Renal pelvis (tissue), 4 donors: ENCODE data around the gene EDEM1. TPM values are rescaled to one million over a fixed set of nuclear protein-coding genes. Genes with fewer than 3 reads are reported as not detected.

Experiments used
- DNase-seq: peaks from one replicate; pipeline ENCODE4 v3.0.0-alpha.2; 2013
- polyA plus RNA-seq, 3 donors: library from polyadenylated mRNA; unstranded; fragments of 120-200 nt; gene quantifications; one replicate each; pipeline ENCODE4 v1.2.1, GENCODE V29; 2013; ENCODE audit not compliant: insufficient read length in 3 of 3

The EDEM1 gene
- polyA plus RNA-seq, 3 donors = 15.5 to 22.7 (median 22.5) TPM

DNA sequence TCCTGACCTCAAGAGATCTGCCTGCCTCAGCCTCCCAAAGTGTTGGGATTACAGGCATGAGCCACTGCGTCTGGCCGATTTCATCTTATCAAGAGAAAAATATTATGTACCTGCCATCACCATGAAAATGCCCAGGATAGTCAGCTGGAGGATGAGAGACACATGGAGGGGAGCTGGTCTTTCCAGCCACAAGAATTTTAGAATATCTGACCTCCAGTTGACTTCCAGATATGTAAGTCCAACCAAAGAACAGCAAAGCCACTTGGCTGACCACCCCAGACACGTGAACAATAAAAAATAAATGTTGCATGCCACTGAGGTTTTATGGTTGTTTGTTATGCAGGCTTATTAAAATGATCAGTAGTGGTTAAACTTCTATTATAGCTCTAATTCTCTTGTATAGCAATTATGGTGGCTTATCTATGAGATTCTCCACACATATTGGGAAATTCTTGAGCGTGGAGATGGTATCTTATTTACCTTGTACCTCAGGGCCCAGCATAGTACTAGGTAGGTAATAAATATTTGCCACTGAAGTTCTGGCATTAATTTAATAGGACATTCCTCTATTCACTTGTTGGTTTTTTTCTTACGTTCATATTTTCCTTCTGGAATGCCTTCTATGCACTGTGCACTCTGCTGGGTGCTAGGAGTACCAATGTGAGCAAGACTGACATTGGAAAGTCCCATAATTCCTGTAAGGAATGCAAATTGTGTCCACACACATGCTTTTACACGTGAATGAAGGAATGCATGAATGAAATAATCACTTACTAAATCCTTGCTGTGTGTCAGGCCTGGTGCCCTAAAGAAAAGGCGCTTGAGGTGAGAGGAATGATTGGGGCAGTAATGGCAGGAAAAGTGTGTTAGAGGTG is 77.6 kb downstream of the EDEM1 start:
- no peak for DNase-seq

DNA sequence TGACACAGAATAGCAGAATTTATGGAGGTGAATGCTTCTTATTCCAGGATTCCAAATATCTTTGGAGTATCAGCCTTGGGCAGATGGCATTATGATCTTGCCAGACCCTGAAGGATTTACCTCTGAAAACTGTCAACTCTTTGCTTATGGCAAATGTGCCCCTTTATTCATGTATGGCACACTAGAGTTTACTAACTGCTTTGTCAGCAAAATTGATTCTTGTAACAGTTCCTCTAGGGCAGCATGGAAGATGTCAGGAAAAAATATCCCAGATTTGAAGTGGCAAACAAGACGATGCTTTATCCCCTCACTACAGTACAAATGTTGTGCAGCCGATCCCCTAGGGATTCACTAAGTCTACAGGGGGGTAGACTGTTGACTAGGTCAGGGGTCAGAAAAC is 79.7 kb downstream of the EDEM1 start:
- no peak for DNase-seq

DNA sequence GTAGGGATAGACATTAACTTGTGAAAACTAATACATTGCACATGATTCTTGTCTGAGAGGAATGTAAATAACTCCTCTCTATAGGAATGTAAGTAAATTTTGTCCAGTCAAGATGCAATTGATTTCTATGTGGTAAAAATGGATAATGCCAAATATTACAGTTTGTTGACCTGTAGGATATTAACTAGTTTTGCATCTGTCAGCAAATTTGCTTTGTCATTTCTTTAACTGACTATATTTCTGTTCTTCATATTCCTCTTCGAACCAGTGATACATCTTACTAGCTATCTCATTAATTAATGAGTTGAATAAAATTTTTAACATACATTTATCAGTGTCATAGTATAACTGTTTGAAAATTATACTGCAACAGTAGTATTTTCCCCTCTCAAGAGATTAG is 80.4 kb downstream of the EDEM1 start:
- no peak for DNase-seq

Other genes with a start within 250 kb of the EDEM1 start
- gene BHLHE40, start 208.3 kb upstream of the EDEM1 start, polyA plus RNA-seq = 10 to 100 TPM; 24.2 to 25.4 (median 24.7) TPM
- 10 to 100 TPM; 67.0 to 69.2 (median 68.4) TPM for gene ARL8B, start 65.4 kb upstream of the EDEM1 start, polyA plus RNA-seq